HEK293 (cell line): Measurements from ENCODE around the gene TNNI3K.

Experiments used
- CTCF ChIA-PET: fragments of 350-600 bp; formaldehyde crosslinking; extraction: SDS; loops from one replicate; lab custom pipeline; 2021; ENCODE audit warnings: antibody characterized with exemption; lab: Yijun Ruan, JAX
- POLR2A ChIA-PET: fragments of 300-600 bp; formaldehyde crosslinking; extraction: SDS; loops from one replicate; lab custom pipeline; 2020; ENCODE audit warnings: antibody characterized with exemption, inconsistent platforms; lab: Yijun Ruan, JAX
- H3K27ac ChIP-seq: fragments of 200-500 bp; sonication (Bioruptor generic); 2 replicates; pipeline ENCODE4 v1.5.1; 2014; ENCODE audit warnings: low read depth, low read length, control low read depth, inconsistent platforms; ENCODE audit errors: extremely low read depth
- H3K36me3 ChIP-seq, 2 experiments: fragments of 200-500 bp in 1 of 2; sonication (Bioruptor generic) in 1 of 2; 1 replicate in 1 of 2; 2 replicates in 1 of 2; pipeline ENCODE4 v1.5.1; 2014 to 2017; ENCODE audit warnings: inconsistent platforms in 2 of 2, low read length in 2 of 2; ENCODE audit not compliant: control insufficient read depth in 2 of 2, insufficient read depth in 1 of 2
- H3K4me1 ChIP-seq: fragments of 200-500 bp; sonication (Bioruptor generic); 2 replicates; pipeline ENCODE4 v1.5.1; 2014; ENCODE audit warnings: mild to moderate bottlenecking, low read length, inconsistent platforms; ENCODE audit not compliant: control insufficient read depth, insufficient read depth
- H3K4me3 ChIP-seq: 2 replicates; pipeline ENCODE4 v1.5.1; 2011; ENCODE audit warnings: low read depth, mild to moderate bottlenecking, control low read depth, low read length, moderate library complexity
- H3K9me3 ChIP-seq: fragments of 200-500 bp; sonication (Bioruptor generic); 2 replicates; pipeline ENCODE4 v1.5.1; 2014; ENCODE audit warnings: low read depth, low read length, inconsistent platforms; ENCODE audit not compliant: control insufficient read depth, insufficient read depth
- EGR2 ChIP-seq: fragments of 450-650 bp; formaldehyde crosslinking; IDR thresholded peaks from 2 replicates; pipeline ENCODE4 v1.5.1; 2016; ENCODE audit warnings: low read depth, missing biosample characterization, missing genetic modification characterization
- KLF10 ChIP-seq: fragments of 450-650 bp; IDR thresholded peaks from 2 replicates; pipeline ENCODE4 v1.5.1; 2018; ENCODE audit warnings: missing biosample characterization, mild to moderate bottlenecking, missing genetic modification characterization
- KLF8 ChIP-seq: fragments of 450-650 bp; formaldehyde crosslinking; IDR thresholded peaks from 2 replicates; pipeline ENCODE4 v1.5.1; 2016; ENCODE audit warnings: missing biosample characterization, missing genetic modification characterization
- OSR2 ChIP-seq: fragments of 450-650 bp; formaldehyde crosslinking; IDR thresholded peaks from 2 replicates; pipeline ENCODE4 v1.5.1; 2016; ENCODE audit warnings: missing biosample characterization, missing genetic modification characterization
- SCRT1 ChIP-seq: fragments of 450-650 bp; formaldehyde crosslinking; IDR thresholded peaks from 2 replicates; pipeline ENCODE4 v1.5.1; 2016; ENCODE audit warnings: missing biosample characterization, missing genetic modification characterization, borderline replicate concordance
- WT1 ChIP-seq: fragments of 450-650 bp; formaldehyde crosslinking; IDR thresholded peaks from 2 replicates; pipeline ENCODE4 v1.5.1; 2016; ENCODE audit warnings: missing biosample characterization, missing genetic modification characterization
- ZBTB48 ChIP-seq: fragments of 450-650 bp; formaldehyde crosslinking; IDR thresholded peaks from 2 replicates; pipeline ENCODE4 v1.5.1; 2016; ENCODE audit warnings: missing biosample characterization, missing genetic modification characterization
- ZFP37 ChIP-seq: fragments of 450-650 bp; formaldehyde crosslinking; IDR thresholded peaks from 2 replicates; pipeline ENCODE4 v1.5.1; 2016; ENCODE audit warnings: missing biosample characterization, missing genetic modification characterization
- ZNF146 ChIP-seq: fragments of 450-650 bp; formaldehyde crosslinking; IDR thresholded peaks from 2 replicates; pipeline ENCODE4 v1.5.1; 2016; ENCODE audit warnings: missing biosample characterization, missing genetic modification characterization
- ZNF157 ChIP-seq: fragments of 450-650 bp; formaldehyde crosslinking; IDR thresholded peaks from 2 replicates; pipeline ENCODE4 v1.5.1; 2016; ENCODE audit warnings: missing biosample characterization, missing genetic modification characterization
- ZNF202 ChIP-seq: fragments of 450-650 bp; formaldehyde crosslinking; IDR thresholded peaks from 2 replicates; pipeline ENCODE4 v1.5.1; 2016; ENCODE audit warnings: missing biosample characterization, missing genetic modification characterization, borderline replicate concordance
- ZNF221 ChIP-seq: fragments of 450-650 bp; formaldehyde crosslinking; IDR thresholded peaks from 2 replicates; pipeline ENCODE4 v1.5.1; 2017; ENCODE audit warnings: missing biosample characterization, missing genetic modification characterization, borderline replicate concordance
- ZNF302 ChIP-seq: fragments of 450-650 bp; formaldehyde crosslinking; IDR thresholded peaks from 2 replicates; pipeline ENCODE4 v1.5.1; 2016; ENCODE audit warnings: missing biosample characterization, missing genetic modification characterization, low read depth
- ZNF416 ChIP-seq: fragments of 450-650 bp; formaldehyde crosslinking; IDR thresholded peaks from 2 replicates; pipeline ENCODE4 v1.5.1; 2016; ENCODE audit warnings: missing biosample characterization, missing genetic modification characterization
- ZNF571 ChIP-seq: fragments of 450-650 bp; formaldehyde crosslinking; IDR thresholded peaks from 2 replicates; pipeline ENCODE4 v1.5.0; 2017; ENCODE audit warnings: missing biosample characterization, missing genetic modification characterization
- ZNF600 ChIP-seq: fragments of 450-650 bp; formaldehyde crosslinking; IDR thresholded peaks from 2 replicates; pipeline ENCODE4 v1.5.1; 2016; ENCODE audit warnings: missing biosample characterization, missing genetic modification characterization
- ZNF701 ChIP-seq: fragments of 450-650 bp; formaldehyde crosslinking; IDR thresholded peaks from 2 replicates; pipeline ENCODE4 v1.5.1; 2016; ENCODE audit warnings: missing biosample characterization, missing genetic modification characterization
- ZNF843 ChIP-seq: fragments of 450-650 bp; formaldehyde crosslinking; IDR thresholded peaks from 2 replicates; pipeline ENCODE4 v1.5.1; 2016; ENCODE audit warnings: missing biosample characterization, missing genetic modification characterization
- ZSCAN4 ChIP-seq: fragments of 450-650 bp; formaldehyde crosslinking; IDR thresholded peaks from 2 replicates; pipeline ENCODE4 v1.5.1; 2017; ENCODE audit warnings: missing biosample characterization, missing genetic modification characterization
- TF ChIP-seq, protein P1 (sequence below): fragments of 450-650 bp; formaldehyde crosslinking; IDR thresholded peaks from 2 replicates; pipeline ENCODE4 v1.5.1; 2016; ENCODE audit warnings: missing biosample characterization, missing genetic modification characterization
- TF ChIP-seq, protein P2 (sequence below): fragments of 450-650 bp; formaldehyde crosslinking; IDR thresholded peaks from 2 replicates; pipeline ENCODE4 v1.5.1; 2016; ENCODE audit warnings: missing biosample characterization, missing genetic modification characterization, borderline replicate concordance
- TF ChIP-seq, protein P3 (sequence below): fragments of 450-650 bp; formaldehyde crosslinking; IDR thresholded peaks from 2 replicates; pipeline ENCODE4 v1.5.1; 2016; ENCODE audit warnings: missing biosample characterization, missing genetic modification characterization
- TF ChIP-seq, protein P4 (sequence below): fragments of 450-650 bp; formaldehyde crosslinking; IDR thresholded peaks from 2 replicates; pipeline ENCODE4 v1.5.1; 2016; ENCODE audit warnings: missing biosample characterization, missing genetic modification characterization
- TF ChIP-seq, protein P5 (sequence below): fragments of 450-650 bp; formaldehyde crosslinking; IDR thresholded peaks from 2 replicates; pipeline ENCODE4 v1.5.1; 2017; ENCODE audit warnings: missing biosample characterization, missing genetic modification characterization

The TNNI3K gene

DNA sequence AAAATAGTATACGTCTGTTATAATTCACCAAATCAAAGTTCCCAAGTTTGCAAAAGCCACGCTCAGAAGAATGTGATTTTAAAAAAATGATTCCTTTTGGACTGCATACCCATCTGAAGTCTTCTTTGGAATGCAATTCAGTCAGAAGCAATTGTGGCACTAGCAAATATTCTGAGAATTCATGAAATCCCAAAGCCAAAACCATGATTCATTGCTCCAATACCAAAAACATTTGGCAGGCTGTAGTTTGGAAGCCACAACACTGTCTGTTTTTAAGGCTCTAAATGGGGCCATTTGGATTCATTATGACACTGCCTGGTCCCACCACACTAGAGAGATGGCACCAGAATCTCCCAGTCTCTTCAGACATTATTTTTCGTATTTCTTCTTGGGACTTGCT, 299.1 kb downstream of the TNNI3K start:
- no peak overlapping the region for H3K27ac ChIP-seq
- ChIA-PET CTCF (no interaction called here), POLR2A (no interaction called here)
- H3K4me1 ChIP-seq: no peaks in the 10 kb centered on the region
- H3K36me3 ChIP-seq: no peaks in the 10 kb centered on the region
- no peak overlapping the region for H3K4me3 ChIP-seq
- H3K9me3 ChIP-seq: no peaks in the 10 kb centered on the region
- TF ChIP-seq ZBTB48 (tag by site-specific recombination) (no peak), ZNF600 (no peak), KLF8 (tag by site-specific recombination) (no peak), ZNF157 (tag by site-specific recombination) (no peak), EGR2 (no peak), ZNF221 (tag by site-specific recombination) (no peak), ZNF701 (no peak), ZNF146 (tag by site-specific recombination) (no peak)
- TF ChIP-seq, protein P1, sequence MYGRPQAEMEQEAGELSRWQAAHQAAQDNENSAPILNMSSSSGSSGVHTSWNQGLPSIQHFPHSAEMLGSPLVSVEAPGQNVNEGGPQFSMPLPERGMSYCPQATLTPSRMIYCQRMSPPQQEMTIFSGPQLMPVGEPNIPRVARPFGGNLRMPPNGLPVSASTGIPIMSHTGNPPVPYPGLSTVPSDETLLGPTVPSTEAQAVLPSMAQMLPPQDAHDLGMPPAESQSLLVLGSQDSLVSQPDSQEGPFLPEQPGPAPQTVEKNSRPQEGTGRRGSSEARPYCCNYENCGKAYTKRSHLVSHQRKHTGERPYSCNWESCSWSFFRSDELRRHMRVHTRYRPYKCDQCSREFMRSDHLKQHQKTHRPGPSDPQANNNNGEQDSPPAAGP (tag by site-specific recombination): no peak
- TF ChIP-seq, protein P2, sequence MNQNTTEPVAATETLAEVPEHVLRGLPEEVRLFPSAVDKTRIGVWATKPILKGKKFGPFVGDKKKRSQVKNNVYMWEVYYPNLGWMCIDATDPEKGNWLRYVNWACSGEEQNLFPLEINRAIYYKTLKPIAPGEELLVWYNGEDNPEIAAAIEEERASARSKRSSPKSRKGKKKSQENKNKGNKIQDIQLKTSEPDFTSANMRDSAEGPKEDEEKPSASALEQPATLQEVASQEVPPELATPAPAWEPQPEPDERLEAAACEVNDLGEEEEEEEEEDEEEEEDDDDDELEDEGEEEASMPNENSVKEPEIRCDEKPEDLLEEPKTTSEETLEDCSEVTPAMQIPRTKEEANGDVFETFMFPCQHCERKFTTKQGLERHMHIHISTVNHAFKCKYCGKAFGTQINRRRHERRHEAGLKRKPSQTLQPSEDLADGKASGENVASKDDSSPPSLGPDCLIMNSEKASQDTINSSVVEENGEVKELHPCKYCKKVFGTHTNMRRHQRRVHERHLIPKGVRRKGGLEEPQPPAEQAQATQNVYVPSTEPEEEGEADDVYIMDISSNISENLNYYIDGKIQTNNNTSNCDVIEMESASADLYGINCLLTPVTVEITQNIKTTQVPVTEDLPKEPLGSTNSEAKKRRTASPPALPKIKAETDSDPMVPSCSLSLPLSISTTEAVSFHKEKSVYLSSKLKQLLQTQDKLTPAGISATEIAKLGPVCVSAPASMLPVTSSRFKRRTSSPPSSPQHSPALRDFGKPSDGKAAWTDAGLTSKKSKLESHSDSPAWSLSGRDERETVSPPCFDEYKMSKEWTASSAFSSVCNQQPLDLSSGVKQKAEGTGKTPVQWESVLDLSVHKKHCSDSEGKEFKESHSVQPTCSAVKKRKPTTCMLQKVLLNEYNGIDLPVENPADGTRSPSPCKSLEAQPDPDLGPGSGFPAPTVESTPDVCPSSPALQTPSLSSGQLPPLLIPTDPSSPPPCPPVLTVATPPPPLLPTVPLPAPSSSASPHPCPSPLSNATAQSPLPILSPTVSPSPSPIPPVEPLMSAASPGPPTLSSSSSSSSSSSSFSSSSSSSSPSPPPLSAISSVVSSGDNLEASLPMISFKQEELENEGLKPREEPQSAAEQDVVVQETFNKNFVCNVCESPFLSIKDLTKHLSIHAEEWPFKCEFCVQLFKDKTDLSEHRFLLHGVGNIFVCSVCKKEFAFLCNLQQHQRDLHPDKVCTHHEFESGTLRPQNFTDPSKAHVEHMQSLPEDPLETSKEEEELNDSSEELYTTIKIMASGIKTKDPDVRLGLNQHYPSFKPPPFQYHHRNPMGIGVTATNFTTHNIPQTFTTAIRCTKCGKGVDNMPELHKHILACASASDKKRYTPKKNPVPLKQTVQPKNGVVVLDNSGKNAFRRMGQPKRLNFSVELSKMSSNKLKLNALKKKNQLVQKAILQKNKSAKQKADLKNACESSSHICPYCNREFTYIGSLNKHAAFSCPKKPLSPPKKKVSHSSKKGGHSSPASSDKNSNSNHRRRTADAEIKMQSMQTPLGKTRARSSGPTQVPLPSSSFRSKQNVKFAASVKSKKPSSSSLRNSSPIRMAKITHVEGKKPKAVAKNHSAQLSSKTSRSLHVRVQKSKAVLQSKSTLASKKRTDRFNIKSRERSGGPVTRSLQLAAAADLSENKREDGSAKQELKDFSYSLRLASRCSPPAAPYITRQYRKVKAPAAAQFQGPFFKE: no peak
- TF ChIP-seq, protein P3, sequence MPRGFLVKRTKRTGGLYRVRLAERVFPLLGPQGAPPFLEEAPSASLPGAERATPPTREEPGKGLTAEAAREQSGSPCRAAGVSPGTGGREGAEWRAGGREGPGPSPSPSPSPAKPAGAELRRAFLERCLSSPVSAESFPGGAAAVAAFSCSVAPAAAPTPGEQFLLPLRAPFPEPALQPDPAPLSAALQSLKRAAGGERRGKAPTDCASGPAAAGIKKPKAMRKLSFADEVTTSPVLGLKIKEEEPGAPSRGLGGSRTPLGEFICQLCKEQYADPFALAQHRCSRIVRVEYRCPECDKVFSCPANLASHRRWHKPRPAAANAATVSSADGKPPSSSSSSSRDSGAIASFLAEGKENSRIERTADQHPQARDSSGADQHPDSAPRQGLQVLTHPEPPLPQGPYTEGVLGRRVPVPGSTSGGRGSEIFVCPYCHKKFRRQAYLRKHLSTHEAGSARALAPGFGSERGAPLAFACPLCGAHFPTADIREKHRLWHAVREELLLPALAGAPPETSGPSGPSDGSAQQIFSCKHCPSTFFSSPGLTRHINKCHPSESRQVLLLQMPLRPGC (tag by site-specific recombination): no peak
- TF ChIP-seq, protein P4, sequence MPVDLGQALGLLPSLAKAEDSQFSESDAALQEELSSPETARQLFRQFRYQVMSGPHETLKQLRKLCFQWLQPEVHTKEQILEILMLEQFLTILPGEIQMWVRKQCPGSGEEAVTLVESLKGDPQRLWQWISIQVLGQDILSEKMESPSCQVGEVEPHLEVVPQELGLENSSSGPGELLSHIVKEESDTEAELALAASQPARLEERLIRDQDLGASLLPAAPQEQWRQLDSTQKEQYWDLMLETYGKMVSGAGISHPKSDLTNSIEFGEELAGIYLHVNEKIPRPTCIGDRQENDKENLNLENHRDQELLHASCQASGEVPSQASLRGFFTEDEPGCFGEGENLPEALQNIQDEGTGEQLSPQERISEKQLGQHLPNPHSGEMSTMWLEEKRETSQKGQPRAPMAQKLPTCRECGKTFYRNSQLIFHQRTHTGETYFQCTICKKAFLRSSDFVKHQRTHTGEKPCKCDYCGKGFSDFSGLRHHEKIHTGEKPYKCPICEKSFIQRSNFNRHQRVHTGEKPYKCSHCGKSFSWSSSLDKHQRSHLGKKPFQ (tag by site-specific recombination): no peak

- Histone ChIP-seq H3K27ac (no peak overlapping the region), H3K4me3 (no peak overlapping the region), H3K36me3 (no peaks in the 10 kb centered on the region), H3K9me3 (no peaks in the 10 kb centered on the region), H3K4me1 (no peaks in the 10 kb centered on the region)
- ChIA-PET CTCF (no interaction called here), POLR2A (no interaction called here)
- TF ChIP-seq ZNF843 (tag by site-specific recombination) (no peak), ZNF202 (no peak), ZSCAN4 (tag by site-specific recombination) (no peak), WT1 (no peak), ZFP37 (tag by site-specific recombination) (no peak), OSR2 (no peak), ZNF571 (tag by site-specific recombination) (no peak), SCRT1 (tag by site-specific recombination) (no peak), ZNF416 (no peak), ZNF302 (tag by site-specific recombination) (no peak), KLF10 (no peak)
- TF ChIP-seq, protein P5, sequence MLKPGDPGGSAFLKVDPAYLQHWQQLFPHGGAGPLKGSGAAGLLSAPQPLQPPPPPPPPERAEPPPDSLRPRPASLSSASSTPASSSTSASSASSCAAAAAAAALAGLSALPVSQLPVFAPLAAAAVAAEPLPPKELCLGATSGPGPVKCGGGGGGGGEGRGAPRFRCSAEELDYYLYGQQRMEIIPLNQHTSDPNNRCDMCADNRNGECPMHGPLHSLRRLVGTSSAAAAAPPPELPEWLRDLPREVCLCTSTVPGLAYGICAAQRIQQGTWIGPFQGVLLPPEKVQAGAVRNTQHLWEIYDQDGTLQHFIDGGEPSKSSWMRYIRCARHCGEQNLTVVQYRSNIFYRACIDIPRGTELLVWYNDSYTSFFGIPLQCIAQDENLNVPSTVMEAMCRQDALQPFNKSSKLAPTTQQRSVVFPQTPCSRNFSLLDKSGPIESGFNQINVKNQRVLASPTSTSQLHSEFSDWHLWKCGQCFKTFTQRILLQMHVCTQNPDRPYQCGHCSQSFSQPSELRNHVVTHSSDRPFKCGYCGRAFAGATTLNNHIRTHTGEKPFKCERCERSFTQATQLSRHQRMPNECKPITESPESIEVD (tag by site-specific recombination): no peak
Measured at GRCh38 chr1:74545821-74546220, 310.6 kb downstream of the TNNI3K start.
